Stimulated activated naive CD8-positive, alpha-beta T cell treated with anti-CD3 and anti-CD28 coated beads, Interleukin-15, Interleukin-2, amounts not matched to agents 100 ng/mL and 50 ng/mL, for 24 hours (primary cell): ENCODE results near the gene FTO.
"Not testable (repeated sequence)": the region's sequence is repeated elsewhere in the genome, so short reads cannot be mapped to it uniquely, and the experiment has no call there.

Experiments
- H3K27ac Mint-ChIP-seq: one replicate; pipeline ENCODE4 v1.8.0; 2021; ENCODE audit warnings: mild to moderate bottlenecking, mixed read lengths
- H3K27me3 Mint-ChIP-seq: one replicate; pipeline ENCODE4 v1.8.0; 2021; ENCODE audit warnings: mixed read lengths
- H3K36me3 Mint-ChIP-seq: one replicate; pipeline ENCODE4 v1.8.0; 2021; ENCODE audit warnings: low read depth, mixed read lengths
- H3K4me1 Mint-ChIP-seq: one replicate; pipeline ENCODE4 v1.8.0; 2021; ENCODE audit warnings: low read depth, mixed read lengths
- H3K4me3 Mint-ChIP-seq: one replicate; pipeline ENCODE4 v1.8.0; 2021; ENCODE audit warnings: mild to moderate bottlenecking, mixed read lengths
- H3K9me3 Mint-ChIP-seq: one replicate; pipeline ENCODE4 v1.8.0; 2021; ENCODE audit warnings: mixed read lengths

The FTO gene

GRCh38 chr16:53703590-53704444, at the start of gene FTO, which contains the start of gene RPGRIP1L:
FTO (plus strand) TSS chr16:53704156.
RPGRIP1L (minus strand) TSS chr16:53703859; CDS start chr16:53700723, 3,136 bp downstream.
- Mint-ChIP-seq H3K36me3 (peaks cover 18% of the 10 kb centered on the region), H3K9me3 (no peaks in the 10 kb centered on the region), H3K4me3 (peak within 1 kb of the TSS; percentile 99), H3K27ac (peak within 1 kb of the TSS; percentile 97), H3K27me3 (no peaks in the 10 kb centered on the region), H3K4me1 (peaks cover 42% of the 10 kb centered on the region)

DNA sequence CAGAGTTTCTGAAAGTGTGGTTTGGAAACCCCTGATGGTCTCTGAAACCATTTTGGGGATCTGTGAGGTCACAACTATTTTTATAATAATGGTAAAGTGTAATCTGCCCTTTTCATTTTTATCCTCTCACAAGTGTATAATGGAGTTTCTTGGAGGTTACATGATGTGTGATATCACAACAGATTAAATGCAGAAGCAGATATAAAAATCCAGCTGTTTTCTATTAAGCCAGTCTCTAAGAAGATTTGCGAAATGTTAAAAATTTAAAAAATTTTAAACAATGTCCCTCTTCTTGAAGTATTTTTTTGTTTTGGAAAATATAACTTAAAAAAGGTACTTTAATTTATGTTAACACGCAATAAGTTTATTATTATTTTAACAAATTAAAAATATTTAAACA, 49.0 kb upstream of the FTO start:
- H3K9me3 Mint-ChIP-seq, result no peaks in the 10 kb centered on the region
- H3K27ac Mint-ChIP-seq, result no peak overlapping the region
- H3K36me3 Mint-ChIP-seq, result peaks cover 40% of the 10 kb centered on the region
- H3K4me1 Mint-ChIP-seq, result no peaks in the 10 kb centered on the region
- no peaks in the 10 kb centered on the region for H3K27me3 Mint-ChIP-seq
- no peak overlapping the region for H3K4me3 Mint-ChIP-seq

DNA sequence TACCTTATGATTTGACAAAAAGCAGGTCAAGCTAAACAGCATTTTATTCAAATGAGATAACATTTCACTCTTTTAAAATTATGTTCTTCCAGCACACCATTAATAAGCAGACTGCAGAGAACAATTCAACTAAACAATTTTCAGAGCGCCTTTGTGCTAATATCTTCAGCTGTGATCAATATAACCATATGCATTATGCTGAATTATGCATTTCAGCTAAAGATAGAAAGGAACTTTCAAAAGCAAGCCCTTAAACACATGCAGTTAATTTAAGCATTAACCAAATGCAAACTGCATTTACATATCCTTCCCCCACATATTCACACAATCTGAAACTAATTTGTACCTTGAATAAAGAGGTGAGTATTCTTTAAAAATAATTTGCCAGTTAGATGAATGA, 41.9 kb upstream of the FTO start:
- H3K36me3 Mint-ChIP-seq, result no peaks in the 10 kb centered on the region
- peaks cover 4% of the 10 kb centered on the region for H3K4me1 Mint-ChIP-seq
- H3K4me3 Mint-ChIP-seq, result no peak overlapping the region
- H3K9me3 Mint-ChIP-seq, result no peaks in the 10 kb centered on the region
- no peak overlapping the region for H3K27ac Mint-ChIP-seq
- H3K27me3 Mint-ChIP-seq, result no peaks in the 10 kb centered on the region

- Mint-ChIP-seq H3K9me3 (no peaks in the 10 kb centered on the region), H3K4me3 (no peak overlapping the region), H3K27ac (no peak overlapping the region), H3K4me1 (peaks cover 4% of the 10 kb centered on the region), H3K27me3 (no peaks in the 10 kb centered on the region), H3K36me3 (no peaks in the 10 kb centered on the region)
Observed at GRCh38 chr16:53664724-53665345, 39.1 kb upstream of the FTO start.

- H3K9me3 Mint-ChIP-seq, result no peaks in the 10 kb centered on the region
- peaks cover 4% of the 10 kb centered on the region for H3K4me1 Mint-ChIP-seq
- H3K4me3 Mint-ChIP-seq, result no peak overlapping the region
- H3K27me3 Mint-ChIP-seq, result no peaks in the 10 kb centered on the region
- H3K27ac Mint-ChIP-seq, result no peak overlapping the region
- H3K36me3 Mint-ChIP-seq, result no peaks in the 10 kb centered on the region
Observed at GRCh38 chr16:53666786-53667415, 37.1 kb upstream of the FTO start.

GRCh38 chr16:53668869-53669268, 35.1 kb upstream of the FTO start:
- no peak overlapping the region for H3K27ac Mint-ChIP-seq
- H3K9me3 Mint-ChIP-seq, result no peaks in the 10 kb centered on the region
- H3K4me1 Mint-ChIP-seq, result peaks cover 4% of the 10 kb centered on the region
- no peaks in the 10 kb centered on the region for H3K36me3 Mint-ChIP-seq
- no peaks in the 10 kb centered on the region for H3K27me3 Mint-ChIP-seq
- H3K4me3 Mint-ChIP-seq, result no peak overlapping the region

DNA sequence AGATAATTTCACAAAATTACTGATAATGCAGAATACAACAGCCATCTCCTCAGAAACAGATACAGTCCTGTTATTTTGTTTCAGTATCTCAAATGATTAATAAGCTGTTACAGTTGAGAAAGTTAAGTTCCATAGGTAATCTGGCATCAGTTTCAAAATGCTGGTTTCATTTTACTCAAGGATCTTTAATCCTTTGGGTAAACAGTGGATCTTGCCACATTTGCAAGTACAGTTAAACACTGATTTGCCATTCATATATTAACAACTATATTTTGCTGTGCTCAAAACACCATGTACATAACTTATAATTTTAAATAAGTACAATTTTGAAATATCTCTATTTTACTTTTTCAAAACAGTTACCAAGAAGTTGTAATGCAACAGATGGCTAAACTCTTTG, 31.5 kb upstream of the FTO start:
- Mint-ChIP-seq H3K4me1 (no peaks in the 10 kb centered on the region), H3K36me3 (no peaks in the 10 kb centered on the region), H3K27me3 (no peaks in the 10 kb centered on the region), H3K9me3 (no peaks in the 10 kb centered on the region), H3K4me3 (no peak overlapping the region), H3K27ac (no peak overlapping the region)

DNA sequence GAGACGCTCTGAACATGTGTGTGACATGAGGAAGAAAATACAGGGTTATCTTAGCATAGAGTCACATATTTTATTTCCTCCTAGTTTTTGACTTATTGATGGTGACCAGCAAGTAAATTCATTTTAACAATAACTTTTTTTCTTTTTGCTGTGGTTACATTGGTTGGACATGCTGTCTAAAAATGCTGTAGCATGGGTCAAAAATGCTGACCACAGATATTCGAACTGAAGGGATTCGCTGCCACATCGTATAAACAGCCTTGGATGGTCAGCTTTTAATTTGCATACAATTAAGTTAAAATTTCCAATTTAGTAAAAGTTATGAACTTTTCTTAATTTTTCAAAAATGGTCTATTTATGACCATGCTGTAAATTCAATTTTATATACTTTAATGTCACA, 30.8 kb upstream of the FTO start:
- Mint-ChIP-seq H3K4me3 (no peak overlapping the region), H3K4me1 (no peaks in the 10 kb centered on the region), H3K27ac (no peak overlapping the region), H3K36me3 (no peaks in the 10 kb centered on the region), H3K9me3 (no peaks in the 10 kb centered on the region), H3K27me3 (no peaks in the 10 kb centered on the region)

DNA sequence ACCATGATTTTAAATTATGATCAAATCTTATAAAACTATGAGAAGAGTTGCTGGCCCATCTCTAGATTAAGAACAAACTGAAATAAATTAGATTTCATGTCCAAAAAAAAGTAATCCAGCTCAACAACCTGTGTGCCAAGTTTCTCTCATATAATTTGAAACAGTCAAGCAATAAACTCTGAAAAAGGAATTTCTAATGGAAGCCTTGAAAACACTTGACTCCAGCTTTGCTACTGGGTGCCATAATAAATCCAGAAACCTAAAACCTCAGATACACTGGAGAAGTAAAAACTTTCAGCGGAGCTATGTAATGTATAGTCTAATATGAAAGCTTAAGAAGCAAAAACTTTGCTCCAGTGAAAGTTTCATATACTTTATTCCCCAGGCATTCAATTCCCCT, 25.8 kb upstream of the FTO start:
- Mint-ChIP-seq H3K27me3 (no peaks in the 10 kb centered on the region), H3K27ac (no peak overlapping the region), H3K4me1 (no peaks in the 10 kb centered on the region), H3K36me3 (peaks cover 12% of the 10 kb centered on the region), H3K4me3 (no peak overlapping the region), H3K9me3 (no peaks in the 10 kb centered on the region)

GRCh38 chr16:53678756-53679343, 25.1 kb upstream of the FTO start:
- H3K27ac Mint-ChIP-seq, result no peak overlapping the region
- H3K4me1 Mint-ChIP-seq, result no peaks in the 10 kb centered on the region
- no peaks in the 10 kb centered on the region for H3K9me3 Mint-ChIP-seq
- H3K27me3 Mint-ChIP-seq, result no peaks in the 10 kb centered on the region
- H3K4me3 Mint-ChIP-seq, result no peak overlapping the region
- H3K36me3 Mint-ChIP-seq, result peaks cover 19% of the 10 kb centered on the region

DNA sequence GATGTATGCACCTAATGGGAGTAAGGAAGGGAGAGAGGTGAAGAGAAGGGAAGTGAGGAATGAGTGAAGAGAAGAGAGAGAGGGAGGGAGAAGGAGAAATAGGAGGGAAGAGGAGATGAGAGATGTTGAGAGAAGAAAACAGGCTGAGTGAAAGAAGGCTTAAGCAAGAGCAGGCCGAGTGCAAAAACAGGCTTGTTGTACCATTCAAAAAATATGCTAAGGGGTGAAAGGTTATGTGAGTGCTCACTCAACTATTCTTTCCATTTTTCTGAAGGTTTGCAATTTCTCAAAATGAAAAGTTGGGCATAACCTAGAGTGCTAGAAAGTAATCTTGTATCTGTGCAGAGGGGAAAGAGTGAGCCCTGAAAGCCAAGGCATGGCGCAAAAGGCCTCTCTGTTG, 23.2 kb upstream of the FTO start:
- no peak overlapping the region for H3K27ac Mint-ChIP-seq
- peaks cover 32% of the 10 kb centered on the region for H3K36me3 Mint-ChIP-seq
- no peak overlapping the region for H3K4me3 Mint-ChIP-seq
- H3K27me3 Mint-ChIP-seq, result no peaks in the 10 kb centered on the region
- H3K9me3 Mint-ChIP-seq, result no peaks in the 10 kb centered on the region
- H3K4me1 Mint-ChIP-seq, result no peaks in the 10 kb centered on the region

- no peaks in the 10 kb centered on the region for H3K4me1 Mint-ChIP-seq
- H3K4me3 Mint-ChIP-seq, result no peak overlapping the region
- H3K9me3 Mint-ChIP-seq, result no peaks in the 10 kb centered on the region
- H3K27me3 Mint-ChIP-seq, result no peaks in the 10 kb centered on the region
- peaks cover 38% of the 10 kb centered on the region for H3K36me3 Mint-ChIP-seq
- no peak overlapping the region for H3K27ac Mint-ChIP-seq
Observed at GRCh38 chr16:53681354-53681753, 22.6 kb upstream of the FTO start.

DNA sequence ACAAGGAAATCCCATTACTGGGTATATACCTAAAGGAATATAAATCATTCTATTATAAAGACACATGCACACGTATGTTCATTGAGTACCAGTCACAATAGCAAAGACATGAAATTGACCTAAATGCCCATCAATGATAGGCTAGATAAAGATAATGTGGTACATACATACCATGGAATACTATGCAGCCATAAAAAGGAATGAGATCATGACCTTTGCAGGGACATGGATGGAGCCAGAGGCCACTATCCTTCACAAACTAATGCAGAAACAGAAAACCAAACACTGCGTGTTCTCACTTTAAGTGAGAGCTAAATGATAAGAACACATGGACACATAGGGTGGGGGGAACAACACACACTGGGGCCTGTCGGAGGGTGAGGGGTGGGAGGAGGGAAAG, 18.6 kb upstream of the FTO start:
- not testable (repeated sequence) for H3K9me3 Mint-ChIP-seq, H3K4me1 Mint-ChIP-seq, H3K27me3 Mint-ChIP-seq, H3K4me3 Mint-ChIP-seq, H3K27ac Mint-ChIP-seq
- peaks cover 47% of the 10 kb centered on the region for H3K36me3 Mint-ChIP-seq

GRCh38 chr16:53686710-53687109, 17.2 kb upstream of the FTO start:
- Mint-ChIP-seq H3K4me1 (no peaks in the 10 kb centered on the region), H3K36me3 (peaks cover 46% of the 10 kb centered on the region), H3K27ac (no peak overlapping the region), H3K4me3 (no peak overlapping the region), H3K9me3 (no peaks in the 10 kb centered on the region), H3K27me3 (no peaks in the 10 kb centered on the region)

GRCh38 chr16:53689636-53690035, 14.3 kb upstream of the FTO start:
- Mint-ChIP-seq H3K27me3 (no peaks in the 10 kb centered on the region), H3K36me3 (peaks cover 49% of the 10 kb centered on the region), H3K27ac (no peak overlapping the region), H3K4me1 (no peaks in the 10 kb centered on the region), H3K4me3 (no peak overlapping the region), H3K9me3 (no peaks in the 10 kb centered on the region)
